Measurements from ENCODE around the gene MRPL33. TPM values are rescaled to one million over a fixed set of nuclear protein-coding genes. Genes with fewer than 3 reads are reported as not detected.
A peak's percentile ranks its signal among the peaks of the same experiment; 100 is the strongest.

Gene MRPL33
- total and polyA plus RNA-seq, 2 of the 13 experiments (the other 11 are each of a cell fraction or from before 2014, with no cell fraction given): 69.7 to 218 TPM

GRCh38 chr2:27756544-27757498 is 14.7 kb upstream of the MRPL33 start (continued):
- TF ChIP-seq ZSCAN5A (CRISPR knock-in tag; IDR thresholded peaks at IDR 0.05; ENCODE audit: borderline replicate concordance): no peak
- no peak for TF ChIP-seq POGZ (CRISPR knock-in tag; IDR thresholded peaks at IDR 0.05)
- TF ChIP-seq MAF1 (CRISPR knock-in tag; IDR thresholded peaks at IDR 0.05; ENCODE audit: borderline replicate concordance): no peak
- no peak for TF ChIP-seq ZNF496 (CRISPR knock-in tag; IDR thresholded peaks at IDR 0.05; ENCODE audit: insufficient replicate concordance)
- TF ChIP-seq ZKSCAN8 (CRISPR knock-in tag; IDR thresholded peaks at IDR 0.05; ENCODE audit: borderline replicate concordance): no peak
- no peak for TF ChIP-seq TMF1 (CRISPR knock-in tag; IDR thresholded peaks at IDR 0.05; ENCODE audit: low read depth)
- no peak for TF ChIP-seq CREM (IDR thresholded peaks at IDR 0.05)
- TF ChIP-seq CREM (CRISPR knock-in tag; IDR thresholded peaks at IDR 0.05): no peak
- TF ChIP-seq TERF1 (CRISPR knock-in tag; IDR thresholded peaks at IDR 0.05): no peak
- TF ChIP-seq ZFP36 (IDR thresholded peaks at IDR 0.05; ENCODE audit: borderline replicate concordance, low read depth, low read length, partially characterized antibody): no peak
- TF ChIP-seq PLRG1 (conservative IDR thresholded peaks at IDR 0.05): no peak
- TF ChIP-seq, protein P1, sequence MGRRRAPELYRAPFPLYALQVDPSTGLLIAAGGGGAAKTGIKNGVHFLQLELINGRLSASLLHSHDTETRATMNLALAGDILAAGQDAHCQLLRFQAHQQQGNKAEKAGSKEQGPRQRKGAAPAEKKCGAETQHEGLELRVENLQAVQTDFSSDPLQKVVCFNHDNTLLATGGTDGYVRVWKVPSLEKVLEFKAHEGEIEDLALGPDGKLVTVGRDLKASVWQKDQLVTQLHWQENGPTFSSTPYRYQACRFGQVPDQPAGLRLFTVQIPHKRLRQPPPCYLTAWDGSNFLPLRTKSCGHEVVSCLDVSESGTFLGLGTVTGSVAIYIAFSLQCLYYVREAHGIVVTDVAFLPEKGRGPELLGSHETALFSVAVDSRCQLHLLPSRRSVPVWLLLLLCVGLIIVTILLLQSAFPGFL (CRISPR knock-in tag; IDR thresholded peaks at IDR 0.05): no peak
- TF ChIP-seq, protein P2, sequence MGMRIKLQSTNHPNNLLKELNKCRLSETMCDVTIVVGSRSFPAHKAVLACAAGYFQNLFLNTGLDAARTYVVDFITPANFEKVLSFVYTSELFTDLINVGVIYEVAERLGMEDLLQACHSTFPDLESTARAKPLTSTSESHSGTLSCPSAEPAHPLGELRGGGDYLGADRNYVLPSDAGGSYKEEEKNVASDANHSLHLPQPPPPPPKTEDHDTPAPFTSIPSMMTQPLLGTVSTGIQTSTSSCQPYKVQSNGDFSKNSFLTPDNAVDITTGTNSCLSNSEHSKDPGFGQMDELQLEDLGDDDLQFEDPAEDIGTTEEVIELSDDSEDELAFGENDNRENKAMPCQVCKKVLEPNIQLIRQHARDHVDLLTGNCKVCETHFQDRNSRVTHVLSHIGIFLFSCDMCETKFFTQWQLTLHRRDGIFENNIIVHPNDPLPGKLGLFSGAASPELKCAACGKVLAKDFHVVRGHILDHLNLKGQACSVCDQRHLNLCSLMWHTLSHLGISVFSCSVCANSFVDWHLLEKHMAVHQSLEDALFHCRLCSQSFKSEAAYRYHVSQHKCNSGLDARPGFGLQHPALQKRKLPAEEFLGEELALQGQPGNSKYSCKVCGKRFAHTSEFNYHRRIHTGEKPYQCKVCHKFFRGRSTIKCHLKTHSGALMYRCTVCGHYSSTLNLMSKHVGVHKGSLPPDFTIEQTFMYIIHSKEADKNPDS (CRISPR knock-in tag; IDR thresholded peaks at IDR 0.05): no peak
- peak; percentile 49; the same call in 1 of the 2 replicates for TF ChIP-seq TSC22D2 (CRISPR knock-in tag; IDR thresholded peaks at IDR 0.05; ENCODE audit: borderline replicate concordance)
- no peak for TF ChIP-seq HIVEP1 (CRISPR knock-in tag; IDR thresholded peaks at IDR 0.05)
- TF ChIP-seq, protein P3, sequence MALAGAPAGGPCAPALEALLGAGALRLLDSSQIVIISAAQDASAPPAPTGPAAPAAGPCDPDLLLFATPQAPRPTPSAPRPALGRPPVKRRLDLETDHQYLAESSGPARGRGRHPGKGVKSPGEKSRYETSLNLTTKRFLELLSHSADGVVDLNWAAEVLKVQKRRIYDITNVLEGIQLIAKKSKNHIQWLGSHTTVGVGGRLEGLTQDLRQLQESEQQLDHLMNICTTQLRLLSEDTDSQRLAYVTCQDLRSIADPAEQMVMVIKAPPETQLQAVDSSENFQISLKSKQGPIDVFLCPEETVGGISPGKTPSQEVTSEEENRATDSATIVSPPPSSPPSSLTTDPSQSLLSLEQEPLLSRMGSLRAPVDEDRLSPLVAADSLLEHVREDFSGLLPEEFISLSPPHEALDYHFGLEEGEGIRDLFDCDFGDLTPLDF (CRISPR knock-in tag; IDR thresholded peaks at IDR 0.05): no peak
- TF ChIP-seq, protein P4, sequence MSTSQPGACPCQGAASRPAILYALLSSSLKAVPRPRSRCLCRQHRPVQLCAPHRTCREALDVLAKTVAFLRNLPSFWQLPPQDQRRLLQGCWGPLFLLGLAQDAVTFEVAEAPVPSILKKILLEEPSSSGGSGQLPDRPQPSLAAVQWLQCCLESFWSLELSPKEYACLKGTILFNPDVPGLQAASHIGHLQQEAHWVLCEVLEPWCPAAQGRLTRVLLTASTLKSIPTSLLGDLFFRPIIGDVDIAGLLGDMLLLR (CRISPR knock-in tag; IDR thresholded peaks at IDR 0.05): no peak
- no peak for TF ChIP-seq KDM5B (CRISPR knock-in tag; IDR thresholded peaks at IDR 0.05; ENCODE audit: borderline replicate concordance)
- no peak for TF ChIP-seq RCOR2 (CRISPR knock-in tag; IDR thresholded peaks at IDR 0.05)
- TF ChIP-seq FOXP1 (IDR thresholded peaks at IDR 0.05): no peak
- no peak for TF ChIP-seq FOXP1 (CRISPR knock-in tag; IDR thresholded peaks at IDR 0.05)
- TF ChIP-seq ZNF124 (CRISPR knock-in tag; IDR thresholded peaks at IDR 0.05): no peak
- no peak for TF ChIP-seq ZFP62 (CRISPR knock-in tag; IDR thresholded peaks at IDR 0.05)
